ENCODE data around the gene NOB1.
"Not testable (repeated sequence)": the region's sequence is repeated elsewhere in the genome, so short reads cannot be mapped to it uniquely, and the experiment has no call there.

The NOB1 gene

GRCh38 chr16:69767459-69768229, 12.9 kb upstream of the NOB1 start:
- H3K27me3 ChIP-seq, result no peaks in the 10 kb centered on the region

GRCh38 chr16:69763599-69763942, 8.8 kb upstream of the NOB1 start:
- Histone ChIP-seq H3K27ac (peak overlapping the region in 9 of 11 experiments; percentile 83 to 94 (median 88); a peak in 15 of 22 replicates), H3K4me2 (peak overlapping the region; percentile 73 to 95 (median 82)), H3K9me3 (replicated peaks in 1 of 11) (no peaks in the 10 kb centered on the region), H4K20me1 (peaks cover 1 to 52% (median 33%) of the 10 kb centered on the region in 11 experiments; a peak in 15 of 22 replicates), H3K36me3 (peaks cover 0 to 20% (median 11%) of the 10 kb centered on the region in 11 experiments; a peak in 13 of 22 replicates), H3K4me3 (peak overlapping the region; percentile 81 to 99 (median 88); a peak in 18 of 20 replicates), H3K4me1 (peaks cover 17 to 31% (median 25%) of the 10 kb centered on the region in 10 experiments), H3K27me3 (no peaks in the 10 kb centered on the region), H3K9ac (peak overlapping the region; percentile 83 to 95 (median 91); a peak in 21 of 22 replicates)
- no peak for TF ChIP-seq Cebpa-rat (IDR thresholded peaks at IDR 0.05)

More at GRCh38 chr16:69767459-69768229, 12.9 kb upstream of the NOB1 start:
- H3K9me3 ChIP-seq (replicated peaks in 1 of 11), result no peaks in the 10 kb centered on the region
- H3K4me2 ChIP-seq, result no peak overlapping the region
- H3K9ac ChIP-seq, result no peak overlapping the region
- peaks cover 0 to 27% (median 11%) of the 10 kb centered on the region in 11 experiments; a peak in 13 of 22 replicates for H3K36me3 ChIP-seq
- H3K27ac ChIP-seq, result no peak overlapping the region
- no peak overlapping the region for H3K4me3 ChIP-seq
- H4K20me1 ChIP-seq, result peaks cover 25 to 93% (median 74%) of the 10 kb centered on the region in 11 experiments; a peak in 20 of 22 replicates
- no peak for TF ChIP-seq Cebpa-rat (IDR thresholded peaks at IDR 0.05)
- peaks cover 9 to 49% (median 29%) of the 10 kb centered on the region in 10 experiments; a peak in 19 of 20 replicates for H3K4me1 ChIP-seq

GRCh38 chr16:69762814-69763598, 8.3 kb upstream of the NOB1 start:
- H3K27me3 ChIP-seq, result no peaks in the 10 kb centered on the region
- H3K4me1 ChIP-seq, result peaks cover 17 to 31% (median 25%) of the 10 kb centered on the region in 10 experiments
- peak overlapping the region; percentile 81 to 99 (median 88) for H3K4me3 ChIP-seq
- TF ChIP-seq Cebpa-rat (IDR thresholded peaks at IDR 0.05), result no peak
- H3K9me3 ChIP-seq (replicated peaks in 1 of 11), result no peaks in the 10 kb centered on the region
- H4K20me1 ChIP-seq, result peaks cover 0 to 46% (median 27%) of the 10 kb centered on the region in 11 experiments; a peak in 13 of 22 replicates
- peaks cover 0 to 19% (median 11%) of the 10 kb centered on the region in 11 experiments; a peak in 13 of 22 replicates for H3K36me3 ChIP-seq
- peak overlapping the region; percentile 83 to 95 (median 91) for H3K9ac ChIP-seq
- peak overlapping the region; percentile 83 to 94 (median 88) for H3K27ac ChIP-seq
- peak overlapping the region; percentile 73 to 95 (median 82) for H3K4me2 ChIP-seq

GRCh38 chr16:69761983-69762813, 7.5 kb upstream of the NOB1 start, which contains the start of gene WWP2:
WWP2 (plus strand) TSS chr16:69762332; CDS start chr16:69787011, 24,679 bp downstream.
- H3K36me3 ChIP-seq, result peaks cover 0 to 16% (median 11%) of the 10 kb centered on the region in 11 experiments; a peak in 13 of 22 replicates
- H3K4me2 ChIP-seq, result peak within 1 kb of the TSS; percentile 78 to 95 (median 87)
- peak within 1 kb of the TSS; percentile 83 to 94 (median 88) for H3K27ac ChIP-seq
- peak within 1 kb of the TSS; percentile 83 to 95 (median 91) for H3K9ac ChIP-seq
- H3K27me3 ChIP-seq, result no peaks in the 10 kb centered on the region
- H3K4me3 ChIP-seq, result peak within 1 kb of the TSS; percentile 81 to 99 (median 88)
- H4K20me1 ChIP-seq, result peaks cover 0 to 38% (median 24%) of the 10 kb centered on the region in 11 experiments; a peak in 13 of 22 replicates
- no peak for TF ChIP-seq Cebpa-rat (IDR thresholded peaks at IDR 0.05)
- H3K4me1 ChIP-seq, result peaks cover 17 to 31% (median 25%) of the 10 kb centered on the region in 10 experiments
- H3K9me3 ChIP-seq (replicated peaks in 1 of 11), result no peaks in the 10 kb centered on the region

GRCh38 chr16:69757375-69757774, 2.6 kb upstream of the NOB1 start:
- H3K27me3 ChIP-seq; H3K27ac ChIP-seq; H3K9me3 ChIP-seq (replicated peaks in 1 of 11); H3K4me3 ChIP-seq; H3K4me2 ChIP-seq; H3K9ac ChIP-seq: not testable (repeated sequence)
- H3K36me3 ChIP-seq, result peaks cover 1 to 13% (median 7%) of the 10 kb centered on the region in 11 experiments; a peak in 20 of 22 replicates
- peaks cover 0 to 18% (median 13%) of the 10 kb centered on the region in 11 experiments; a peak in 14 of 22 replicates for H4K20me1 ChIP-seq
- H3K4me1 ChIP-seq, result peaks cover 22 to 28% (median 25%) of the 10 kb centered on the region in 10 experiments

GRCh38 chr16:69756705-69757104, 2.0 kb upstream of the NOB1 start:
- TF ChIP-seq Cebpa-rat (IDR thresholded peaks at IDR 0.05), result no peak
- H3K27me3 ChIP-seq, result no peaks in the 10 kb centered on the region
- H3K9ac ChIP-seq, result no peak overlapping the region
- H3K4me1 ChIP-seq, result peaks cover 23 to 30% (median 26%) of the 10 kb centered on the region in 10 experiments
- no peaks in the 10 kb centered on the region for H3K9me3 ChIP-seq (replicated peaks in 1 of 11)
- peaks cover 0 to 24% (median 20%) of the 10 kb centered on the region in 11 experiments; a peak in 15 of 22 replicates for H4K20me1 ChIP-seq
- H3K4me3 ChIP-seq, result no peak overlapping the region
- H3K27ac ChIP-seq, result no peak overlapping the region
- no peak overlapping the region for H3K4me2 ChIP-seq
- H3K36me3 ChIP-seq, result peaks cover 8 to 20% (median 14%) of the 10 kb centered on the region in 11 experiments

GRCh38 chr16:69754143-69754468, 620 bp downstream of the NOB1 start:
- Histone ChIP-seq H3K4me2 (peak overlapping the region; percentile 73 to 95 (median 88)), H3K4me1 (peaks cover 17 to 23% (median 20%) of the 10 kb centered on the region in 10 experiments), H3K9ac (peak overlapping the region; percentile 81 to 98 (median 93)), H3K27me3 (no peaks in the 10 kb centered on the region), H3K27ac (peak overlapping the region; percentile 51 to 97 (median 91)), H3K36me3 (peaks cover 34 to 46% (median 40%) of the 10 kb centered on the region in 11 experiments), H3K4me3 (peak overlapping the region; percentile 78 to 99 (median 96)), H3K9me3 (replicated peaks in 1 of 11) (no peaks in the 10 kb centered on the region), H4K20me1 (peaks cover 0 to 49% (median 40%) of the 10 kb centered on the region in 11 experiments; a peak in 16 of 22 replicates)
- TF ChIP-seq Cebpa-rat (IDR thresholded peaks at IDR 0.05), result no peak

Data from BLaER1 treated with 17β-estradiol and CSF1 and Interleukin-3, amounts not matched to agents 10 nM and 100 nM (cell line).